Keratinocyte (primary cell): ENCODE measurements around the gene MAGIX.
"Not testable (repeated sequence)": the region's sequence is repeated elsewhere in the genome, so short reads cannot be mapped to it uniquely, and the experiment has no call there.

Experiments used
- EZH2 ChIP-seq: IDR thresholded peaks from one replicate; pipeline ENCODE4 v1.6.1; 2012; ENCODE audit warnings: inconsistent platforms, mild to moderate bottlenecking, low read length, moderate library complexity
- TF ChIP-seq, protein P1 (sequence below), 3 experiments: IDR thresholded peaks in 1 of 3; conservative IDR thresholded peaks in 1 of 3; optimal IDR thresholded peaks in 1 of 3; 2 replicates in 2 of 3; 3 replicates in 1 of 3; pipeline versions ENCODE3 to v1.5.1; 2011; ENCODE audit warnings: low read length in 3 of 3, mild to moderate bottlenecking in 3 of 3, moderate library complexity in 2 of 3, control low read depth in 1 of 3, inconsistent platforms in 1 of 3; ENCODE audit not compliant: insufficient read depth in 2 of 3; ENCODE audit errors: extremely low read depth in 1 of 3

DNA sequence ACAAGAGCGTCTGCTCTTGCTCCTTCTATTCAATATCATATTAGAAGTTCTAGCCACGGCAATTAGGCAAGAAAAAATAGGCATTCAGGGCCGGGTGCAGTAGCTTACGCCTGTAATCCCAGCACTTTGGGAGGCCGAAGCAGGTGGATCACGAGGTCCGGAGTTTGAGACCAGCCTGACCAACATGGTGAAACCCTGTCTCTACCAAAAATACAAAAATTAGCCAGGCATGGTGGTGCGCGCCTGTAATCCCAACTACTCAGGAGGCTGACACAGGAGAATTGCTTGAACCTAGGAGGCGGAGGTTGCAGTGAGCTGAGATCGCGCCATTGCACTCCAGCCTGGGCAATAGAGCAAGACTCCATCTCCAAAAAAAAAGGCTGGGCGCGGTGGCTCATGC, 13.3 kb upstream of the MAGIX start:
- TF ChIP-seq, protein P1, sequence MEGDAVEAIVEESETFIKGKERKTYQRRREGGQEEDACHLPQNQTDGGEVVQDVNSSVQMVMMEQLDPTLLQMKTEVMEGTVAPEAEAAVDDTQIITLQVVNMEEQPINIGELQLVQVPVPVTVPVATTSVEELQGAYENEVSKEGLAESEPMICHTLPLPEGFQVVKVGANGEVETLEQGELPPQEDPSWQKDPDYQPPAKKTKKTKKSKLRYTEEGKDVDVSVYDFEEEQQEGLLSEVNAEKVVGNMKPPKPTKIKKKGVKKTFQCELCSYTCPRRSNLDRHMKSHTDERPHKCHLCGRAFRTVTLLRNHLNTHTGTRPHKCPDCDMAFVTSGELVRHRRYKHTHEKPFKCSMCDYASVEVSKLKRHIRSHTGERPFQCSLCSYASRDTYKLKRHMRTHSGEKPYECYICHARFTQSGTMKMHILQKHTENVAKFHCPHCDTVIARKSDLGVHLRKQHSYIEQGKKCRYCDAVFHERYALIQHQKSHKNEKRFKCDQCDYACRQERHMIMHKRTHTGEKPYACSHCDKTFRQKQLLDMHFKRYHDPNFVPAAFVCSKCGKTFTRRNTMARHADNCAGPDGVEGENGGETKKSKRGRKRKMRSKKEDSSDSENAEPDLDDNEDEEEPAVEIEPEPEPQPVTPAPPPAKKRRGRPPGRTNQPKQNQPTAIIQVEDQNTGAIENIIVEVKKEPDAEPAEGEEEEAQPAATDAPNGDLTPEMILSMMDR (optimal IDR thresholded peaks at IDR 0.05 in 1 of 3, IDR thresholded peaks at IDR 0.05 in 1 of 3, conservative IDR thresholded peaks at IDR 0.05 in 1 of 3; ENCODE audit: extremely low read depth in 1 of 3, insufficient read depth in 2 of 3, low read length in 3 of 3), result not testable (repeated sequence)
- TF ChIP-seq EZH2, result not testable (repeated sequence)
